Suppressor macrophage treated with lipopolysaccharide for 1 hour (primary cell): ENCODE data around the gene SPACA7.
A peak's percentile ranks its signal among the peaks of the same experiment; 100 is the strongest.

Experiments used
- DNase-seq, 3 donors: peaks; one replicate each; pipeline ENCODE4 v3.0.0-alpha.2; 2020 to 2022

The SPACA7 gene, protein sequence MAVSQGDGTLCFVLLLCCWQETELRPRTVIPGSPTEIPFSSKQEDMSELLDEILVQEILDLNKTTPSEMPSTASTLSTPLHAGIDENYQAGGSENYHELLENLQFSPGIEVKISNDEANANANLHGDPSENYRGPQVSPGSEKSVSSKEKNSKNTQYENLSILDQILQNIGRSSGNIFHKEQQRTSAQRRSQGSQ

DNA sequence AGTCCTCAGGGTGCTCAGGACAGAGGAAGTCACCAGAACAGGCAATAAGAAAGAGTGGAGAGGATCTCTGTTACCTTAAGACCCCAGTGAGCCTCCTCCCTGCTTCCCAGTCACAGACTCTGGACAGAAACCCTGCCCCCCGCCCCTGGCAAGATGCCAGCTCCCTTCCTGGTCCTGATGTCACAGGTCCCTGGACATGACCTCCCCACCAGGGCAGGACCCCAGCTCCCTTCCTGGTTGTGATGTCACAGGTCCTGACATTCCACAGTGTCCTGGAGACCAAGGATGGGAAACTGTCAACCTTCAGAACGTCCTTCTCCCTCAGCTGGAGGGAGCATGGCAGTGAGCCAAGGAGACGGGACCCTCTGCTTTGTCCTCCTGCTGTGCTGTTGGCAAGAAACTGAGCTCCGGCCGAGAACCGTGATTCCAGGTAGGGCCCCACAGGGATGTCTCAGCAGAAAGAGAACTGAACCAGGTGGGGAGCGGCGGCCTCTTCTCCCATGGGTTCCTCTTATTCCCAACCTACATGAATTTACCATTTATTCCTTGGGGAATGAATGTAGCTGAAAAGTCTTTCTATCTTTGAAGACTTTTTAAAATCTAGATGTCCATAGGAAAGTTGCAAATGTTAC lies at the start of gene SPACA7:
Gene SPACA7, plus strand, starts transcription at position 306 of the 632 bp plus-strand sequence. Its CDS starts 31 bp downstream, at position 337.
- DNase-seq: no peak

DNA sequence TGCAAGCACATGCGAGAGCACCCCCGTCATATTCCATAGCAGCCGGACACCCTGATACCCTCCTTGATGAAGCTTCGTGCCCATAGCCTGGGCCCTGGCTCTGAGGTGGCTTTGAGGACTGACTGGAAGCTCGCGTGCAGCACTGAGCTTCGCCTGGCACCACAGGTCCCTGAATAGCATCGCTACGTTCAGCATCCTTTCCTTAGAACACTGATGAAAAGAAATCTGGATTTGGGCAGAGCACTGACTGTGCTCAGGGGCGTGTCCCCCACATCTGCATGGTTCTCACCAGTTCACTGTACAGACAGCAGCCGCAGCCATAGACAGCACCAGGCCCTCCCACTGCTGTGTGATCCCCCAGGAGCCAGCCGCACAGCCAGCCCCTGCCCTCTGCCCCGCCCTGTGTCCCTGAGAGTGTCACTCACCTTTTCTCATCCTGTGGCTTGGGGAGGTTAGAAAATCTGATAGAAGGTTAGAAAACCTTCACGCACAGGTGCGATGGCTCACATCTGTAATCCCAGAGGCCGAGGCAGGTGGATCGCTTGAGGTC lies 49.3 kb upstream of the SPACA7 start:
- DNase-seq: no peak

DNA sequence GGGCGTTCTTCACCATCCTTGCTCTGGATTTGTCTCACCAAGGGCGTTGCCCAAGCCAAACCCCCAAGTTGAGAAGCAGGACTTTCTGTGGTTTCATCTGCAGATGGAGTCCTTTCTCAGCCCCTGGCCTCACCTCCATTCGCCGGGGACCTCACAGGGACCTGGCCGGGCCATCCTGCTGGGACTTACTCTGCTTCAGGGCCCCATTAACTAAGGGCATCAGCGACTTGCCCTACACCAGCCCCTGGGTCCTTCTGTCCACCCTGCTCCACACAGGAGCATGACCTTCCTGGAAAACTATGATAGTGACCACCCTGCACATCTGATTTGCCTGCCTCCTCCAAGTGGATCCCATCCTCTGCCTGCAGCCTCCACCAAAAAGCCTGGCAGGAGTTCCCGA lies 47.2 kb upstream of the SPACA7 start:
- DNase-seq: no peak

DNA sequence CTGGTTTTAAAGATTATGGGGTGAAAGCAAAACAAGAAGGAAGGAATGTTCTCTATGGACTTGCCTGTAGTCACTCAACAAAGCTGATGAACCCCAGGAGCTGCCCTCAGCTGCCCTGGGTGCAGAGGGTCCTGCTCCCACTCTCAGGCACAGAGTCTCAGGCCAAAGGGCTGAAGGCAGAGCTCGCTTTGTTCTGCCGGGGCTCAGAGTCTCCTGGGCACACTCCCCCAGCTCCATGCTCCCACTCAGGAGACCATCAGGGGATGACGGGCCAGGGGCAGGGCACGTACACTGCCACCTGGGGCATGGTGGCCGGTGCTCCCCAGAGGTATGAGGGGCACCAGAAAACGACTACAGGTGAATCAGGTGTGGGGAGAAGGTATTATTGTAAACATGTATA lies 46.8 kb upstream of the SPACA7 start:
- DNase-seq: no peak

DNA sequence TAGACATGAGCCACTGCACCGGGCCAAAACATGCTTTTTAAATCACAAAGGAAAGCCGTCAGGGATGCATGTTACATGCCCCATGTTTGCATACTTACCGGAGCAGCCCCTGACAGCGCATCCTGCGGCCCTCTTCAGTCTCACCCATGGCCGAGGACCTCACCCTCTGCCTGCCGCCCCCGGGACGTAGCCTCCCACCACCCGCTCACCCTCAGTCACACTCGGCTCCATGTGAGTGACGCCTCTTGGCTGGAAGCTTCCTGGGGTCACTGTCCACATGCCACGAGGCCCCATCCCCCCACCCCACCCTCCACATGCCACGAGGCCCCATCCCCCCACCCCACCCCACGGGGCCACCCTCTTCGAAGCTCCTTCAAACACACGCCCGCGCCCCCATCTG lies 46.1 kb upstream of the SPACA7 start:
- no peak for DNase-seq

DNA sequence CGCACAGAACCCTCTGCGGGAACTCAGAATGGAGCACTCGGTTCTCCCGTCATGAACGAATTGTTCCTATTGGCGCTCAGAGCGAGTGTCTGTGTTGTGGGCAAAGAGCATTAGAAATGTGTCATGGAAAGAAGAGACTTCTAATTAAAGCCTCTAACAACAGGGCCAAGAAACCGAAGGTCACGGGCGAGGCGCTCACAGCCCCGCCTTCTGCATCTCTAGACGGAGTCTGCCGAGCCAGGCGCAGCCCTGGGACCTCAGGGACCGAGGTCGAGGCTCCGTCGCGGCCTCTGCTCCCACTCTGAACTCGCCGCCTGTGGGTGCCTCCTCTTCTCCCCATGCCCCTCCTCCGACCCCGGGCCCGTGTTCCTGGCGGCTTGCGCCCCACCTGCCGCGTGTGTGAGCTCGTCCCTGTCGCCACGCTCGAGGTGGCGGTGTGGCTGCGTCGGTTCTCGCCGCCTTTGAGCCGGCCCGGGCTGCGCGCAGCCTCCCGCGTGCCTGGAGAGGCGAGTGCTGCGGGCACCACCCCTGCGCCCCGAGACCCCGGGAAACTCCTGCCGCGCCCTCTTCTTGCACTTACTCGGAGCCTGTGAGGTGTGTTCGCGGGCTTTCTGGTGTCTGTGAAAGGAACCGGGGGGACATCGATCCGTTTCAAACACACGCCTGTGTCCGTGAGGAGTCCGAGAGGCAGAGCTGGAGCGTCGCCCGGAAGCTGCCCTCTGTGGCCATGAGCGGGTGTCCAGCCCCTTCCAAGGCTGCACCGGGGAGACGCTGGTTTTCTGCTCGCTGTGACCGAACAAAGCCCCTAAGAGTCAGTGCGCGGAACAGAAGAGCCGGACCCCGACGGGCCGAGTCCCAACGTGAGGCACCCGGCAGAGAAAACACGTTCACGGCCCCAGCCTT lies 45.4 kb upstream of the SPACA7 start:
- no peak for DNase-seq

DNA sequence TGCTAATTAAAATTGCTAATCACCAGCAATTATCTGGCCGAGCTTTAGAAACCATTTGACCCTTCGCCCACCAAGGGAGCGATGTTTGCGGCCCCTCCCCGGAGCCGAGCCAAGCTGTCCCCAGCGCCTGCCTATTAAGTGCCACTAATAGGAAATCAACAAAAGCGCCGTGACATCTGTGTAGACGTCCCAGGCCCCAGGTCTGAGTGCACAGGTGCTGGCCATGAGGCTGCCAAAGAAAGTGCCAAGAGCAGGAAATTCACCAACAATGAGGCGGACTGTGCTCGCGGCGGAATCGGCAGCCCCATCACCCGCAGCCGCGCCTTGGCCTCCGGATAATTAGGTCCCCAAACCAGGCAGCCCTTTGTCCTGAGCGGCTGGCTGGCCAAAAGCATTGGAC lies 44.5 kb upstream of the SPACA7 start:
- no peak for DNase-seq

DNA sequence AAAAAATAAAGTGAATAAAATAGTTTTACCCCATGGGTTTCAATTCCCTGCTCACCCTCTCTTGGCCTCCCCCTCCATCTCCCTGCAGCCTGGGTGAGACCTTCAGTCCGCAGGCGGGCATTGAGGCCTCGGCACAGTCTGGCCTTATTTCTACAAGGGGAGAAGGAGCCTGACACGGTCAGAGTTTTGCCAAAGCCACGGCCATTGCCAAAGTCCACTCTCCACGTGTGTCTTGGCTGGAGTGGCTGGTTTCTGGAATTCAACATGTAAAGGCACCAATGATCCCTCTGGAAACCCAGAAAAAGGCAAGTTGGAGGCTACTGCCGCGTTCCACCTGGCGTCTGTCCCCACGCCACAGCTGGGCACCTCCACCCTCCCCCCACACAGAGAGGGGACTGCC lies 43.4 kb upstream of the SPACA7 start:
- DNase-seq: no peak

DNA sequence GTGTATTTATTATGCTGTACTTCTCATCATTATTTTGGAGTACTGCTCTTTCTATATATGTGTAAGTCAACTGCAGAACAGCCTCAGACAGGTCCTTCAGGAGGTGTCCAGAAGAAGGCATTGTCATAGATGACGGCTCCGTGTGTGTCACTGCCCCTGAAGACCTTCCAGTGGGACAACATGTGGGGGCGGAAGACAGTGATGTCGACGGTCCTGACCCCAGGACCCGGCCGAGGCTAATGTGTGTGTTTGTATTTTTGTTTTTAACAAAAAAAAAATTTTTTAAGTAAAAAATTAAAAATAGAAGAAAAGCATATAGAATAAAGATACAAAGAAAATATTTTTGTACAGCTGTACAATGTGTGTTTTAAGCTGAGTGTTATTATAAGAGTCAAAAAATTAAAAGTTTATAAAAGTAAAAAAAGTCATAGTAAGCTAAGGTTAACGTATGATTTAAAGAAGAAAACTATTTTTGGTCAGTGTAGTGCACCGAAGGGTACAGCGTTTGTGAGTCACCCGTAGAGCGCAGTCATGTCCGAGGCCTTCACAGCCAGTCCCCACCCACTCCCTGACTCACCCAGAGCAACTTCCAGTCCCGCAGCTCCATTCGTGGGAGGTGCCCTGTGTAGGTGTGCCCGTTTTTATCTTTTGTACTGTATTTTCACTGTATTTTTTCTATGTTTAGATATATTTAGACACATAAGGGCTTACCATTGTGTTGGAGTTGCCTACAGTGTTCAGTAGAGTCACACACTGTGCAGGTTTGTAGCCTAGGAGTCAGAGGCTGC lies 42.2 kb upstream of the SPACA7 start:
- peak in 1 of 3 donors; percentile 5 for DNase-seq

DNA sequence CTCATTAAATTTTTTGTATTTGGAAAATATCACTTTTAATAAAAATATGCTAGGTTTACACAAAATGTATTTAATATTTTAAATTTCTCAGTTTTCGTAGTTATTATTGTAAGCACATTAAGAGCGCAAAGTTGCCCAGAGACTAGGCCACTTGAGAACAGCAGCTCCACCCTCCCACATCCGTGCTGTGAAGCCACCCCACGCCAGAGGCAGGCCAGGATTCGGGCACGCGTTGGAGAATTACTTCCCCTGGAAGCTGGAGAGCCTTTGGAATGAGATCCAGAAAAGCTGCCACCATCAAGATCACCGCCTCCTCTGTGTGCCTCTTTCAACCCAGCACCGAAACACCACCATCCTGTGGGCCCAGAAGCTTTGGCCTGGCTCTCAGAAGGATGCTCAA lies 41.0 kb upstream of the SPACA7 start:
- DNase-seq: no peak

DNA sequence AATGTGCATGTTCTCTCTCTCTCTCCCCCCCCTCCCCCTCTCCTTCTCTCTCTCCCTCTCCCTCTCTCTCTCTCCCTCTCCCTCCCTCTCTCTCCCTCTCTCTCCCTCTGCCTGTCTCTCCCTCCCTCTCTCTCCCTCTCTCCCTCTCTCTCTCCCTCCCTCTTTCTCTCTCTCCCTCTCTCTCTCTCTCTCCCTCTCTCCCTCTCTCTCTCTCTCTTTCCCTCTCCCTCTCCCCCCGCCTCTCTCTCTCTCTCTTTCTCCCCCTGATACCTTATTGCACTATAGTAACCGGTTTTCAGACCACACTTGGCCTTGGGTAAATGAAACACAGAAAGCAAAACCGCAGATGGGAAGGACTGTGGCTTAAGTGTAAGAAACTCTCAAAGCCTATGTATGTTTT lies 34.7 kb upstream of the SPACA7 start:
- no peak for DNase-seq

DNA sequence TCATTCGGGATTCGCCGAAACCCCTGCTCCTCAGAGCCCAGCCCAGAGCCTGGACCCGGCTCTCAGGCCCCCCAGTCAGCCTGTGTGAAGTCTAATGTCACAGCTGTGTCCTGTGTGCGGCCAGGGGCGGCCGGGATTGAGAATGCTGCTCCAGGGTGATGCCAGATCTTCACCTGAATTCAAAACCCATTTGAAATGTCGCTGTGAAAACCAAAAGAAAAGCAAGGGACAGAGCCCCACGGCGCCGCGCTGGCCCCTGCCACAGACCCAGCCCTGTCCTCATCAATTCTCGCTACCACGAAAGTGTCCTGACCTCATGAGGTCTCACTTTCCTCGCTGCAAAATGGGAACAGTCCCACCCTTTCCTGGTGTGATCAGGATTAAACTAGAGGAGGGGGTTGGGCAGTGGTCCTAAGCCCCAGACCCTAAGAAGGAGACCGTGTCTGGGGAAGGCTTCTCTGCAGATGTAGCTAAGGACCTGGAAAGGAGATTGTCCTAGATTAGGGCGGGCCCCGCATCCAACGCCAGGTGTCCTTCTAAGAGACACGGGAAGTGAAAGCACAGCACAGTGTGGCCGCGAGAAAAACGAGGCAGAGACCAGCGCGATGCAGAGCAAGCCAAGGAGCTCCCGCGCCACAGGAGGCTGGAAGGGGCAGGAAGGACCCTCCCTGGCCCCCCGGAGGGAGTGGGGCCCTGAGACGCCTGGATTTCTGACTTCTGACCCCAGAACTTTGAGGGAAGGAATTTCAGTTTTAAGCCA lies 34.0 kb upstream of the SPACA7 start:
- no peak for DNase-seq

DNA sequence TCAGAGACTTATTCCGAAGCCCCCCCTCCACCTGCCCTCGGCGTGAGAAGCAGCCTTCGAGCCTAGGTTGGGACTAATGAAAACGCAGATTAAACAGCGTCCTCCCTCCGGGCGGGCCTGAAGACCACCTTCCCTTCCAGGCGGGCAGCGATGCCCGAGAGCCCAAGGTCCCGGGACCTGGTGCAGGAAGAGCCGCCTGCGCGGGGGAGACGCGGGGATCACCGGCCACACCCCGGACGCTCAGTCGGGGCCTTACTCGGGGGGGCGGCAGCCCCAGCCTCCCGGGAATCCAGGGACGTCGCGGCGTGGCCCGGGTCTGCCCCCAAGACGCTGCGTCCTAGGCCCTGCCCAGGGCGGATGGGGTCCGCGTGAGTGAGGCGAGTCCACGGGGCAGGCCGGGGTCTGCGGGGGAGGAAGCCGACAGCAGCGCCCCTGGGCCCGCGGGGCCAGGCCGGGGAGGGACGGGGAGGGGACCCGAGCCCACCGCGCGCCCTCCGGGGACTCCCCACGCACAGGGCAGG lies 33.3 kb upstream of the SPACA7 start:
- DNase-seq: no peak

DNA sequence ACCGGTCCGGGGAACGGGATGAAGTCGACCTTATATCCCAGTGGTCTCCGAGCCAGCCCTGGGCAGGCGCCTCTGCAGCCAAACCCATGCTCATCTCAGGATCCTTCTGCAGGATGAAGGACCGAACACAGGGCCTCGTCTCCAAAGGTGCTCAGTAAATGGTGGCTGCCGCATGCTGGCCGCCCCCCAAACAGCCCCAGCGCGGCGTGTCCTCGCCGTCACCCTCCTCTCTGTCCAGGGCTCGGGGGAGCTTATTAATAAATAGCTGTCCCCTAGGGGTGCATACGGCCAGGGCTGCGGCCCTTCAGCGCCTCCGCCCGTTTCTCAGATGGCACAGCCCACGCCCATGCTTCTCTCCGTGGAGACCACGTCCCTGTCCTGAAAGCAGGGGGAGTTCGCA lies 32.6 kb upstream of the SPACA7 start:
- DNase-seq: no peak

DNA sequence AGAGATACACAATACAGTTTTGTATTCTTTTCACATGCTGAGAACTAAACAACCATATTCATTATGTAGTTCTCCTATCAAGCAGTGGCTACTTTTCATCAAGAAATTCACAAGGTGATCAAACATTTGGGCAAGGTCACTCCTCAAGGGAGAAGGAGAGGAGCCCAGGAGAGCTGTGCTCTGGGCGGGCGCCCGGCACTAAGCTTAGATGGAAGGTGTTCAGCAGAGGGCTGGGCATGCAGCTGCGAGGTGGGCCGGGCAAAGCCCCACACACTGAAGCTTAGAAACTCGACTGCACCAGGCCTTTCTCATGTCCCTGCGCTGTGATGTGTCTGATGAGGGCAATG lies 30.4 kb upstream of the SPACA7 start:
- no peak for DNase-seq

DNA sequence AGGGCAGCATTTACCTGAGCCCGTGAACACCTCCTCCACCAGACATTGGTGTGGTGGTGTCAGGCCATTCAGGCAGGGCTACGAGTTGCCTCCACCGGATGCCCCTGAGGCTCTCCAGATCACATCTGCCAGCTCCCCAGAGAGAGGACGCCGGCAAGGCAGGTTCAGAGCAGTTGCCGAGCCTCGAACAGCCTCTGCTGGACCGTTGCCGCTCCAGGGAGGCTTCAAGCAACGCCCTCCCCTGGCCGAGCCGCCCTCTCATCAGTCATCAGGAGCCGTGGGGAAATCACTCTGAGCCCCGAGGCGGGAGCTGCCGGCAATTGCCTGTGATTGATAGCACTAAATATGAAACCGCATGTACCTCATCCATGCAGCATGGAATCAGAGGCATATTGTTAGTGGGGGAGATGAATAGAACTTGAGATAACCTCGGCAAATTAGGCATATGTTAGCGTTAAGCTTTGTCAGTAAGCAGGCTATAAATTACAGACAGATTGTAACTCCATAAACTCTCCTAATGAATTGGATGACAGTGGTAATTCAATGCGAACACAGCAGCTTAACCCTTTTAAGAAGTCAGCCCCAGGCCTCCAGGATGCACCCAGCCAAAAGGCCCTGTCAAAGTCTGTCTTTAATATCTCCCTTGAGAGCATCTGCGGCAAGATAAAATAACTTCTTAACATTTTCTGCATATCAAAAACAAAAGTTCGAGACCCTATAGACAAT lies 29.8 kb upstream of the SPACA7 start:
- DNase-seq: no peak

DNA sequence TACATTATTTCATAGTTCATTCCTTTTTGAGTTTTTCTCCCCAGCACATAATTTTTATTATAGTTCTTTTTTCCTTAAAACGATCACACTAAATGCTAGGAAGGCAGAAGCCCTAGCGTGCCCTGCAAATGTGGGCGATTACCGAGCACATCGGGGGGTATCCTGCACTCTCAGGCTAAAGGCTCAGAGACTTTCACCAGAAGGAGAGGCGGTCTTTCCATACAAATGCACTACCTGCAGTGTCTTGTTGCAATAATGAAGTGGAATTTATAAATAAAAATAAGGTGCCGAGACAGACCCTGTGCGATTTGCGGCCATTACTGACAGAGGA lies 29.3 kb upstream of the SPACA7 start:
- no peak for DNase-seq

DNA sequence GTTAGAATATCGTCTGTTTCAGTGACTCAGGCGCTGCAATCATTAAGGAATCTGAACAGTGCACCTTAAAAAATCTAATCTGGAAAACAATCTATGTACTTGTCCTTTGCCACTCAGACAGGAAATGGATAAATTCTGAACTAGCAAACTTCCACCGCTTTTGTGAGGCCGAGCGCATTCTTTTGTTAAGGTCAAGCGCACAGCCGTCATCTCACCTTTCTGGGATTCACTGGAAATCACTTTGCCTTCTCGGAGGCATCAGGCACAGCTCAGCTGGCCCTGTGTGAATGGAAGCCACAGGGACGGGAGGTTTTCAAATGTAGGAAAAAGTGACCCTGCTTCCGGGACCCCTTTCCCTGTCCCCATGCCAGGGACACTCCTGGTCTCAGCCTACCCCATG lies 28.2 kb upstream of the SPACA7 start:
- DNase-seq: no peak

DNA sequence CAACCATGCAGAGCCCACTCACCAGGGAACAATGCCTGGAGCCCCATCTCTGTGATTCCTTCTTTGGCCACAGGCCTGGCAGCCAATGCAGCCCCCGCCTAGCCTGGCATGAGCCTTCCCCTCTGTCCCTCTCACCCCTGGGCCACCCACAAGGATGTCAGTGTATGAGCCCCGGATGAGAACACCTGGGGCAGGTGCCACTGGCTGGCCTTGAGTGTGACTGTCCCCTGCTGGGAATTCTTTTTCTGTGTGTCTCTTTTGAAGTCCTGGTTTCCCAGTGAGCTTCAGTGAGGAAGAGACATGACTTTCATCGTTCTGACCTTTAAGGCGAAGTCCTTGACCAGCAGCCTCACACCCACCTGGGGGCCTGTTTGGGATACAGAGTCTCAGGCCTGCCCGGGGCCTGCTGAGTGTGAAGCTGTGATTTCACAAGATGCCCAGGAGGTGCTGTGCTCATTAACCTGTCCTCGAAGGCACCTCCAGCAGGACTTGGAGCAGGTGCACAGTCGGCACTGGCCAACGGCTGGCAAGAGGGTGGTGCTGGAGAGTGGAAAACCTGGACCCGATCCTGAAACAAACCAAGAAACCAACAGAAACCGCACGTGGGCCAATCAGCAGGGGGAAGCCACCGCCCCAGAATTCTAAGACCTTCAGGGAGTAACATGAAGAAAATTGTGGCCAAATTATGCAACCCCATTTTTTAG lies 27.4 kb upstream of the SPACA7 start:
- no peak for DNase-seq

DNA sequence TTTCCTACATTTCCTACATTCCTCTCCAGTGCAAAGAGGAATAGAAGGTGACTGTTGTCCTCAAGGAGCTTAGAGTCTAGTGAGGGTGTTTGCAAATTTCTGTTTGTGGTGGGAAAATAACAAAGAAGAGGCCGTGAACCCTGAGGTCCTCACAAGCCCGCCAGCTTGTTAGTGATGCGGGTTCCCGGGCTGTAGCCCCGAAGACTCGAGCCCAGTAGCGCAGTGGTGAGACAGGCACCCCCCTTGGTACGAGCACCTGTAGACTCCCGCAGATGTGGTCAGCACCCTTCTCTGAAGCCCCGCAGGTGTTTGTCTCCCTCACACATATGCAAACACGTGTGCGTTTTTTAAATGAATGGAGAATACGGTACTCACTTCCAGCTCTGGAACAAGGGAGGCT lies 26.5 kb upstream of the SPACA7 start:
- no peak for DNase-seq

DNA sequence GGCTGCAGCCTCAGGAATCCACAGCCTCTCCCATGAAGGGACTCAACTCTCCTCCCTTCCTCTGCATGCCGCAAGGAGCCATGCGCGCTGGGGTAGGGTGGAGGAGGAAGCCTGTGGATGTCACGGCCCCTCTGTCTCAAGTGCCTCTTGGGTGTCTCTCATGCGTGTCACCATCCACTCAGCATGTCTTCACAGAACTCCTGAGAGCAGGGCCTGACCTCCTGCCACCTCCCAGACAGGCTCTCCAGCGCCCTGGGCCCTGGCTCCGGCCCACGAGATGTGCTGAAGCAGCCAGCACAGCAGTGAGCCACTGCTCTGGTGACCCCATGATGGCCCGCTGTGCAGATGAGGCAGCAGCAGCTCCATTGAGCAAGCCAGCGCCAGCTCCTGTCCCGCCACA lies 25.9 kb upstream of the SPACA7 start:
- no peak for DNase-seq
